Activated CD8-positive, alpha-beta memory T cell treated with anti-CD3 and anti-CD28 coated beads for 1 hour (primary cell): ENCODE measurements around the gene RYR1.

ENCODE experiments used
- DNase-seq, 2 donors: peaks; one replicate each; pipeline ENCODE4 v3.0.0-alpha.2; 2020; ENCODE audit warnings: low read depth in 1 of 2; ENCODE audit errors: extremely low read depth in 1 of 2

Gene RYR1

DNA sequence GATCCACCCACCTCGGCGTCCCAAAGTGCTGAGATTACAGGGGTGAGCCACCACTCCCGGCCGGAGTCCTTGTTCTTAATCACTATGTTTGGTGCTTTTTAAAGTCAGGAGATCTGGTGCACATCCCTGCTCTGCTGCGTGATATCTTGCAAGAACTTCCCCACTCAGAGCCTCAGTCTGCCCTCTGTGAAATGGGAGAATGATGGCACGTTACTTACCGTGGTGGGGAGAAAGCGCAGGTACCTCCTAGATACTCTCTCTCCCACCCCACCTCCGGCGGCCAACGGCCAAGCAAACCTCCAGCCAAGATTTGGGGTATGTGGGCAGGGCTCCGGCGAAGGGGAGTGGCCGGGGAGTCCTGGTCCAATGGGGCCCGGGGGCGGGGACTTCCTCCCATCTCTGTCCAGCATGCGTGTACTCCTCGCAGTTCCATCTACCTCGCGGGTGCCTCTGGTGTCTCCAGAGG lies at the start of gene RYR1:
RYR1 (plus strand) TSS at position 424 of the 466 bp plus-strand sequence. CDS start 139 bp downstream, outside the sequence.
- DNase-seq = peak in 1 of 2 donors; percentile 8

DNA sequence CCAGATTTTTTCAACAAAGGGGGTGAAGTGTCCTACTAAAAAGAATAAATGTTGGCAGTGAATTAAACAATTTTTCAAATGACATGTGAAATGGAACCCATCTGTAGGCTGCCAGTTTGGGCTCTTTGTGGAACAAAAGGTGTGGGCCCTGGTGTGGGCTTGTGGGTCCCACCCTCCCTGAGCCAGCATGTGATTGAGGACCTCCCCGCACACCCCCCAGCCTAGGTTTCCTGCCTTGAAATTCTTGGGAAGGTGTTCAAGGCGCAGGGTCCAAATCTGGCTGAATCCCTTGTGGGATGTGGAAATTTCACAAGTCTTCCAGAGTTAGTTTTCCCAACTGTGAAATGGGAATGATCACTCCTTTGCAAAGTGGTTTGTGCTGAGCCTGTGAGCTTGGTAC lies 49.7 kb upstream of the RYR1 start:
- no peak for DNase-seq

DNA sequence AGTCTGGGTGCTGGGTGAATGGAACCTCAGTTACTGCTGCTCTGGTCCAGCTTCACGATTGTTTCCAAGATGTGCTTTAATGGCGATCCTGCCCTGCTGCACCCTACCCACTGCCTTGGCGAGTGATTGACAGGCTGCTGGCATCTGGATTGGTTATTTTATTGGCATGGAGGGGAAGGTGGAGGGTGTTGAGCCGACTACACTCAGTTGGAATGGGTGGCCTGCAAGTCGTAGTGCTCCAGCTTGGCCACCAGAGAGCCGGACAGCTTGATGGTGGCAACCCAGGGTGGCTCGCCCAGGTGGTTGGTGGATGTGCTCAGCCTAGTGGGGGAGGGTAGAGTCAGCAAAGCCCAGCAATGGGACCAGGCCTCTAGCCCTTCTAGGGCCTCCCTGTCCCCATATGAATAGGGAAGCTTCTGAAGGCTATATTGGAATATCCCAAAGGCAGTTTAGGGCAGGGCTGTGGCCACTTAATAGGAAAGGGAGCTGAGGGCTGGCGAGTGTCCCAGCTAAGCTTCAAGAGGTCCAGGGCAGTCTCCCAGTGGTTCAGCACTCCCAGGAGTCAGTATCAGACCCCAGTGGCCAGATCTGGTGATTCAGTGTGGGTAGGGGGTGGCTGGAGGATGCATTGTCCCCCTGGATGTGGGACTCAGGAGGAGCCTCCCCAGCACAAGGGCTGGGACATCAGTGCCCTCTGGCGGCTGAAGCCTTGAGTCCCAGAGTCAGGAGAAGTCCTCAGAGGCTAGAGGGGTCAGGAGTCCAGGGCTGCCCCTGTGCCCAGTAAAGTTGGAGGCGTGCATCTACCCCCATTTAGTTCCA lies 49.1 kb upstream of the RYR1 start:
- DNase-seq = no peak

DNA sequence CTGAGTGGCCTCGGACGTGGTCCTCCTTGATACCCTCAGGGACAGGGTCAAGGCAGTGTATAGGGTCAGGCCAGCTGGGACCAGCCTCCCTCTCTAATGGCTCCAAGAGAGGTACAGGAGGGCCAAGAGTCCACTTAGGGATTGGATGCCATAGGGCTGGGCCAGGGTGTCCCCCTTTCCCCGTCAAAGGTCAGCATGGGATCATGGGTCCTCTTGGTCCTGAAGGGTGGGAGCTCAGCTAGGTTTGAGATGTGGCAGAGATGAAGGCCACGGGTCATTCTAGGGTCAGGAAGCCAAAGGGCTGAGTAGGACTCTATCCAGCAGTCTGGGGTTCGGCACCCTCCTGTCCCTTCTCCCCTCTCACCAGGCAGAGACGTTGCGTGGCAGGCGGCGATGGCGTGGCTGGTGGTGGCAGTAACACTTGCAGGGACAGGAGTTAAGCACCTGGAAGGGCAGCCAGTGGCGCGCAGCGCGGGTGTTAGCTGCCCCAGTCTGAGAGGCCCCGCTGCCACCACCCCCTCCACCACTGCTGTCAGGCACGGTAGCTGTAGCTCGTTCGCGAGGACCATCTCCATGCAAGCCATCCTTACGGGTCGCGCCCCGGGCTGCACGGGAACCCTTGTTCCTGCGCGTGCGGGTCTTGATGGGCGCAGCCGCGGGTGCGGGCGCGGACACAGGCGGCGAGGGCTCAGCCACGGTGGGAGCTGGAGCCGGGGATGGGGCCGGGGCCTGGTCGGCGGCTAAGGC lies 48.3 kb upstream of the RYR1 start:
- DNase-seq = no peak

DNA sequence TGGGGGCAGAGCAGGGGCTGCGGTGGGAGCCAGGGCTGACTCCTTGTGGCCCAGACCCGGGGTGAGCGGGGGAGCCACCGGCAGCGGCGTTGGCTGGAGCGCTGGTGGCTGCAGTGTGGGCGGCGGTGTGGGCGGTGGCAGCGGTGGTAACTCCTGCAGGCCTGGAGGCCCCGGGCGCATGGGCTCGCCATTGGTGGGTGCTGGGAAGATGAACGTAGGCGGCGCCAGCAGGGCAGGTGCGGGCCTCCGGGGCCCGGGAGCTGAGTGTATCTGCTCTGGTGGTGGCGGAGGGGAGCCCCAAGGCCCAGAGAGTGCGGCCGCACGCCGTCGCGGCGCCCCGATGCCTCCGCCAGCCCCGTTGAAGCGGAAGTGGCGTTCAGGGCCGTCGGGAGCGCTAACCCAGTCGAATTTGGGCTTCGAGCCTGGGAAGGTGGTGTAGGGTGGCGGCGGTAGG lies 47.7 kb upstream of the RYR1 start:
- DNase-seq = no peak

DNA sequence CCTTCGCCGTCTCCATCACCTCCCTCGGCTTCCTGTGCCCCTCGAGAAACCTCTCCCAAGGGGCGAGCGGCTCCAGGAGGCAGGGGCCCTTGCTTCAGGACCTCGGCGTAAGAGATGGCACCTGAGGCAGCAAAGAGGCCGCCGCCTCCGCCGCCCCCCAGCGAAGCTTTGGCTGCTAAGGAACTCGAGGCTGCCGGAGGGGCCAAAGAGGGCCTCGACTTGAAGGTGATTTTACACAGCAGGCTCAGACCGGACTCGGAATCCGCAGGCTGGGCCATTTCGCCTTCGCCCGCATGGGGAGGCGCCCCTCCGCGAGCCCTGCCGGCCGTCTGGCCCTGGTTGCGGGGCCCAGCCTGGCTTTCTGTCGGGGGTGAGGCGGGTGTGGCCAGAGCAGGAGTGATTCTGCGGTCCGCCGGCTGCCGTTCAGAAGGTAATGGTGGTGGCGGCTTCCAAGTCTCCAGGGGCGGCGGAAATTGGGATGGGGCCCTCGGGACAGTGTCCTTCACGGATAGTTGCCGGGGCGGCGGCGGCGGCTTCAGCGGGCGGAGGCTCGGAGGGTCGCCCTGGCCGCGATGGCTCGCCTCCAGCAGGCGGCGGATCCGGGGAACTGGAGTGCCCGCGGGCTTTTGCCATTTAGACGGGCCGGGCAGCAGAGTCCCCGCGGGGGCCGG lies 47.1 kb upstream of the RYR1 start:
- no peak for DNase-seq

DNA sequence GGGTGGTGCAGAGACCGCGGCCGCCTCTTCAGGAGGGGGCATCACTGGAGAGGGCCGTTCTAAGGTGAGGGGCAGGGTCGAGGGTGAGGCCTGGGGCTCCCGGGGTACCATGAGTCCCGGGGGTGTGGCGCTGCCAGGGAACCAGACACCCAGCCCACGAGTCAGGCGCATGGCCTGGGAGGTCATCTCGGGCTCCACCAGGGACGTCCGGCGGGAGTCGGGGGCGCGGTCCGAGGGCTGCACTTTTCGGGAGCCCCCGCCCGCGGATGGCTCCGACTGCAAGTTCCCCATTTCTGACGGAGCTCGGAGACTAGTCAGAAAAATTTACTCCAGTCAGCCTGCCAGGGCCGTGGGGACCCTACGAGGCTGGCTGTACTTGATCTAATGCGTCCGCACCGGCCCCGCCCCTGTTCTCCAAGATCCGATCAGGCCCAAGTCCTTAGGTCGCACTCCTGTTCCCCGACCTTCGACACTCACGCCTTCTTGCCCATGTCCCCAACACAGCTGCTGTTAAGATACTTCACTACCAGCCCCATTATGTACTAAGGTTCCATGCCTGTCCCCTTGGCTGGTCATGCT lies 46.4 kb upstream of the RYR1 start:
- DNase-seq = no peak

DNA sequence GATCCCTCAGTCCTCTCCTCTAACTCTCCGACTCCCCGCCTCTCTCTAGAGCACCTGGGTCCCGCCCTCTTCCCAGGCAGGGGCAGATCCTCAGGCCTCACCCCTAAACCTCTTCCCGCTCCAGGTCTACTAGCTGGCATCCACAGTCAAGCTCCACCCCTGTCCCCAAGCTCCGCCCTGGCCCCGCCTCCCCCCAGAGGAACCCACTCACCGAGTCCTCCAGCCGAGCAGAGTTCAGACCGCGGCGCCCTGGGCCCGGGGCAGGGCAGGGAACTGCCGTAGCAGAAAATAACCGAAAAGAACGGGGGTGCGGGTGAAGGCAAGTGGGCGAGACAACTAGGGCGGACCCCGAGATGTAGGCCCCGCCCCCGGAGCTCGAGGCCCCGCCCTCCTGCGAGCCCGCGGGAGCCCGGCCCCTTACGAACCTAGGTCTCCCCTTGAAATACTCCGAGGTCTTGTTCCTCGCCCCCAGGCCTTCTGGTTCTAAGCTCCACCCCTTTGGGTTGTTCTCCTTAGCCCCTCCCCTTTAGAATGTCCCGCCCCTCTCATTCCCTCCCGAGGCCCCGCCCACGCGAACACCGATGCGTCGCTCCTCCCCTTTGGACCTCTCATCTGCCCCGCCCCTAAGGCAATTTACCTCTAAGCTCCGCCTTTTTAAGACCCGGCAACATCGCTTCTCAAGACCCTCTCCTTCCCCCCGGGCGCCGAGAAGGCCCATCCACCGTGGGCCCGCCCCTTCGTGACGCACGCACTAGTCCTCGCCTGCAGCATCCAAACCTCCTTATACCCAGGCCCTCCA lies 45.7 kb upstream of the RYR1 start, which contains the start of gene GGN:
GGN (minus strand) TSS at position 485 of the 799 bp plus-strand sequence. CDS start 773 bp downstream, outside the sequence.
- peak; percentile 36 to 53 for DNase-seq

DNA sequence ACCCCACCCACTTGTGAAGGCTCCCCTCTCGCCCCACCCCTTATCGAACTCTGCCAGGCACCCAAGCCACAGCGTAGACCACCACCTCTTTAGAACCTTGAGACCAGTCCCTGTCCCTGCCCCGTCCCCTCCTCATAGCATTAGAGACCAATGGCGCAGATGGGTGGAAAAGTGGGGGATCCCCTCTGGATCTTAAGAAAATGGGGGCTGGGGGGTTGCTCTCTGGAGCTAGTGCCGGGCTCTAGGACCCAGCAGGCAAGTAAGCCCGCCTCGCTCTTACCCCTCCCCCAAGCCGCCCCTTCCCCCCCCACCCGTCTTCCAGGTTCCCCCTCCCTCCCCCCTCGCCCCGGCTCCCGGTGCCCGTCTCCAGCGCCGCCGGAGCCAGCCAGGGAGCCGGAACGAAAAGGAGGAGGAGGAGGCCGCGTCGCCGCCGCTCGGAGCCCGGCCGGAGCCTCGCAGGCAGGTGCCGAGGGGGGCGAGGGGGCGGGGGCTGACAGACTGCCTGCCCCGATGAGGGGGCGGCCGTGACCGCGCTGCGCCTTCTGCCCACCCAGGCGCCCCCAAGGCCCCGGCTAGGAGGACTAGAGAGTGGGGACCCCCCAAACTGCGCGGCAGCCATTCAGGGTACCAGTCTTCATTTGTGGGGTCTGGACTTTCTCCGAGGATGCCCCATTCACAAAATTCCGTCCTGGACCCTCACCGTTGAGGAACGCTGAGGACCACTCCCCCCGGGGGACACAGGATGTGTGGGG lies 45.0 kb upstream of the RYR1 start, which contains the start of gene SPRED3:
SPRED3 (plus strand) TSS at position 349 of the 752 bp plus-strand sequence. CDS start 1,606 bp downstream, outside the sequence.
- DNase-seq = no peak

DNA sequence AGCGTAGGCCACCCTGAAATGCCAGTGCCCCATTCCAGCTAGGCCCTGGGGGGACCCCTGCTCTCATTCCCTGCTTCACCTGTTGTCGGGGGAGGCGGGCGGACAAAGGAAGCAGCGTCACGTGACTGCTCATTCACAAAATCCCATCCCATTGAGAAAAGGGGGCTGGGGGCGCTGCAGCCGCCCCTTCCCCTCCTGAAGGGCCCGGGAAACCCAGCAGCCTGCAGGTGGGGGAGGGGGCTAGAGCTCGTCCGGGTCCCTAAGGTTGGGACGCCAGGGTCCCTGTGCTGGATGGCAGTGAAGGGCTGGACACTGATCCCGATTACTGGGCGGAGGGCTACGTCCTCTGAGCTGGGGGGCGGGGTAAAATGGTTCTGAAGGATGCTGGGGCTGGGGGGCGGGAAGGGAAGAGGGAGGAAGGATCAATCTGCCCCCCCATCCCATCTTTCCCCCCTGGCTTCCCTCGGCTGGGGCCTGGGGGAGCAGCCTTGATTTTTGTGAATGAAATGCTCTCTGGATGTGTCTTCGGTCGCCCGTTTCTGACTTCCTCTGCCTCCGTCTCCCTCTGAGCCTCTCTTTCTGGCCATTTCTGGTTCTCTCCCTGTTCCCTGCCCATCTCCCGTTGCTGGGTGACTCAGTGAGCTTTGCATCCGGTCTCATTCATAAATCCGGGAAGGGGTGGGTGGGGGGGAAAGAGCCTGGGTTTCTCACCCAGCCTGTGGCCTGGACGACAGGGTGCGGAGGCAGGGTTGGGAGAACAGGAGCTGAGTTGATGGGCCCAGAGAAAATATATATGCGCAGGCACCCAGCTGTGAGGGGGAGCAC lies 44.2 kb upstream of the RYR1 start:
- DNase-seq = no peak

DNA sequence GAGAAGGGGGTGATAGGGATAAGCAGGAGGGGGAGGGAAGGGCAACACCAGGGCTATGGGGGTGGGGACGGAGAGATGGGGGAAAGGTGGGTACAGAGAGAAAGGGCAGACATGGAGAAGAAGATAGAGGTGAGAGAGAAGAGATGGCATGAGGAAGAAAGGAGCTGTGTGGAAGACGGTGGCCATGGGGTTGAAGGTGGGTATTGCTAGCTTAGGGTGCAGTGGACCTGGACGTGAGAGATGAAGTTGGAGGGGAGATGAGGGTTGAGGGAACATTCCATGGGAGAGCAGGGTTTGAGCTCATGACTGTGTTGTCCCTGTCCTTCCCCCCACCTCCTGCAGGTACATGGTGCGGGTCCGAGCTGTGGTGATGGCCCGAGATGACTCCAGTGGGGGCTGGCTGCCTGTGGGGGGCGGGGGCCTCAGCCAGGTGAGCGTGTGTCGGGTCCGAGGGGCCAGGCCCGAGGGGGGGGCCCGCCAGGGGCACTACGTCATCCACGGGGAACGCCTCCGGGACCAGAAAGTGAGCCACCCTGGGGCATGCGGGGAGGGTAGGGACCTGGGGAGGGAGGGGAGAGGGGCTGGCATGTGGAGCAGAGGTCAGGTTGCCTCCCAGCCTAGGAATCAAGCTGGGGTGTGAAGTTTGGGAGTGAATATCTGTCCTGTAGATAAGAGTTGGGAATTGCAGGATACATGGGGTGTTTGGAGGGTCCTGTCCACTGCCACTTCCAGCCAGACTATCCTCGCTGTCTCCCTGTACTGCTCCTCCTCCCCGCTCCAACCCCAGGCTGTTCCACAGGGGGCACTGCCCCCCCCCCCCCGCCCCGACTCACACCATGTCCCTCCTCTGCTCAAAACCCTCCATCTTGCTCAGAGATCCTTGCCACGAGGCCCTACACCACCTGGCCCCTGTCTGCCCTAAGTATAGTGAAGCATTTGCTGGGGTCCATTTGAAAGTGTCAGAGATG lies 43.2 kb upstream of the RYR1 start:
- no peak for DNase-seq

DNA sequence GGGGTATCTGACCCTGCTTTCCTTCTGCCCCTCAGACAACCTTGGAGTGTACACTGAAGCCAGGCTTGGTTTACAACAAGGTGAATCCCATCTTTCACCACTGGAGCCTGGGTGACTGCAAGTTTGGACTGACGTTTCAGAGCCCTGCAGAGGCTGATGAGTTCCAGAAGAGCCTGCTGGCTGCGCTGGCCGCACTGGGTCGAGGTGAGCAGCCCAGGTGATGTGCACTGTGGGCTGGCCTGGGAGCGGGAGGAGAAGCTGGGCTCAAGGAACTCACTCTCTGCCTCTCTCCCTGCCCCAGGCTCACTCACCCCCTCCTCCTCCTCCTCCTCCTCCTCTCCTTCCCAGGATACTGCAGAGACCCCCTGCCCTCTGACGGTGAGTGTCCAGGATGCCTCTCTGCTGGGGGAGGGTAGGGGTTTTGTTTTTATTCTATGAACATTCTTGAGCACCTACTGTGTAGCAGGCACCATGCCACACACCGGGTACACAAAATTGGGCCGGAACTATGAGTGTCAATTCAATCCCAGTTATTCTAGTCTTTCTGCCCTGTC lies 41.5 kb upstream of the RYR1 start:
- DNase-seq = no peak

DNA sequence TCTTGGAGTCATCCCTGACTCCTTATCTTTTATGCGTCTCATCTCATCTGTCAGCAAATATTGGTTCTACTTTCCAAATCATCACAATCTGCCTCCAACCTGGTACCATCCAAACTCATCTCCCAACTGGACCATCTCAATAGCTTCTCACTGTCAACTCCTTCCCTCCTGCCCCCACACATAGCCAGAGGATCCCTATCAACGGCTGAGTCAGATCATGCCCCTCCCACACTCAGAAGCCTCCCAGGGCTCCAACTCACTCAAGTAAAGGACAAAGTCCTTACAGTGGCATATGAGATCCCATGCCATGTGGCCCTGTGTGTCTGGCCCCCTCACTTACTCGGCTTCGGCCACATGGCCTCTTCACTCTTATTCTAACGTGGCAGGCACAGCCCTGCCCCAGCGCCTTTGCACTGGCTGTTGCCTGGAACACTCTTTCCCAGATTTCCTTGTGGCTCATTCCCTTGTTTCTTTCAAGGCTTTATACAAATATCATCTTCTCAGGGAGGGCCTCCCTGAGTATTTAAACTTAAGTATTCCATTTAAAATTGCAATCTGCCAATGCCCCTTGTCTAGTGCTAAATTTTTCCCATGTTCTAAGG lies 40.7 kb upstream of the RYR1 start:
- no peak for DNase-seq

DNA sequence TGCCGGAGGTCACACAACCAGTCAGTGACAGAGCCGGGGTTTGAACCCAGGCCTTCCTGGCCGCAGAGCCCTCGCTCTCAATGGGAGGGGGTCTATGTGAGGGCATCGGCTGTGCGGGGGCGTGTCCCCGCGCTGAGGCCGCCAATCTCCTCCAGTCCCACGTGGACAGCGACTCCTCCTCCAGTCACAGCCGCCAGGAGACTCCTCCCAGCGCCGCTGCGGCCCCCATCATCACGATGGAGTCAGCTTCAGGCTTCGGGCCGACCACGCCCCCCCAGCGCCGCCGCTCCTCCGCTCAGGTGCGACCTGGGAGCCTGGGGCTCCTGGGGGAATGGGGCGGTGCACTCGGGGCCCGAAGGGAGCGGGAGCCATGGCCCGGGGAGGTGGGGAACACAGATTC lies 39.0 kb upstream of the RYR1 start:
- peak in 1 of 2 donors; percentile 33 for DNase-seq

DNA sequence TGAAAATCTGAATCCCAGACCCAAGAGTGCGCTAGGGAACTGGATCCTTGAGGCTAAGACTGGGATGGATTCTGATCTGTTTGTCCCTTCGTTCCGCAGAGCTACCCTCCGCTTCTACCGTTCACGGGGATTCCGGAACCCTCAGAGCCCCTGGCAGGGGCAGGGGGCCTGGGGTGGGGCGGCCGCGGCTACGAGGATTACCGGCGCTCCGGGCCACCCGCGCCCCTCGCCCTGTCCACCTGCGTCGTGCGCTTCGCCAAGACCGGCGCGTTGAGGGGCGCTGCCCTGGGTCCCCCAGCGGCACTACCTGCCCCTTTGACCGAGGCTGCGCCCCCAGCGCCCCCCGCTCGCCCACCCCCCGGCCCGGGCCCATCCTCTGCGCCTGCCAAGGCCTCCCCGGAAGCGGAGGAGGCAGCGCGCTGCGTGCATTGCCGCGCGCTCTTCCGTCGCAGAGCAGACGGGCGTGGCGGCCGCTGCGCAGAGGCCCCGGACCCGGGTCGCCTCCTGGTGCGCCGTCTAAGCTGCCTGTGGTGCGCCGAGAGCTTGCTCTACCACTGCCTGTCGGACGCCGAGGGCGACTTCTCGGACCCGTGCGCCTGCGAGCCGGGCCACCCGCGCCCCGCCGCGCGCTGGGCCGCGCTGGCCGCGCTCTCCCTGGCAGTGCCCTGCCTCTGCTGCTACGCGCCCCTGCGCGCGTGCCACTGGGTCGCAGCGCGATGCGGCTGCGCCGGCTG lies 37.9 kb upstream of the RYR1 start:
- DNase-seq = no peak

DNA sequence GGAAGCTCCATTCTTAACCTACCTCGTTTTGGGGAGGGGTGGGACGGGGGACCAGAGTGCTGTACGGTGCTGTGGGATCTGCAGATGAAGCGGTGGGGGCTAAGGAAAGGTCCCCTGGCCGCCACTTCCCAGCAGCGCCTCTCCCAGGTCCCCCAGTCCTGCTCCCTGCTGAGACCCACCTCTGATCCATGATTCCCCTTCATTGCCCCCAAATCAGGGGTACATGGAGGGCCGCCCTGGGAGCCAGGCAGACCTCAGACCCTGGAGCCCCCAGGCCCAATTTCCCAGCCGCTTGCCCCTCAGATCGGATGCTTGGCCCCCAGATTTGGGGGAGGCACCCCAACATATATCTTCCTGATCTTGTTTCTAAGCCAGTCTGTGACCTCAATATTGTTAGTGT lies 34.4 kb upstream of the RYR1 start:
- DNase-seq = no peak
